GM10847 (cell line): ENCODE data around the gene FBLL1.

ENCODE experiments used
- POLR2A ChIP-seq: IDR thresholded peaks from 2 replicates; pipeline ENCODE4 v1.6.1; 2011; ENCODE audit not compliant: insufficient read length; ENCODE audit errors: extremely low read depth

Gene FBLL1

GRCh38 chr5:168528521-168529373 is at the start of gene FBLL1:
Gene FBLL1, plus strand, starts transcription at chr5:168529305. Its CDS starts 200 bp downstream, at chr5:168529505.
- no peak for TF ChIP-seq POLR2A

GRCh38 chr5:168480601-168481000 is 48.5 kb upstream of the FBLL1 start:
- no peak for TF ChIP-seq POLR2A

- TF ChIP-seq POLR2A, result no peak
These were observed 47.7 kb upstream of the FBLL1 start for GRCh38 chr5:168481330-168481788.

- TF ChIP-seq POLR2A, result no peak
These were observed 46.7 kb upstream of the FBLL1 start for GRCh38 chr5:168482361-168482760.

GRCh38 chr5:168486136-168486879 is 42.8 kb upstream of the FBLL1 start, which contains the start of gene RARS1:
Gene RARS1, plus strand, starts transcription at chr5:168486471. Its CDS starts 28 bp downstream, at chr5:168486499.
- peak; percentile 95 for TF ChIP-seq POLR2A

GRCh38 chr5:168489059-168489458 is 40.0 kb upstream of the FBLL1 start:
- no peak for TF ChIP-seq POLR2A

GRCh38 chr5:168494057-168494555 is 35.0 kb upstream of the FBLL1 start:
- TF ChIP-seq POLR2A, result no peak

- no peak for TF ChIP-seq POLR2A
These were observed 26.4 kb upstream of the FBLL1 start for GRCh38 chr5:168502563-168503237.

GRCh38 chr5:168513861-168514428 is 15.2 kb upstream of the FBLL1 start:
- TF ChIP-seq POLR2A, result no peak

GRCh38 chr5:168525856-168526255 is 3.2 kb upstream of the FBLL1 start:
- TF ChIP-seq POLR2A, result no peak

GRCh38 chr5:168527756-168528295 is 1.3 kb upstream of the FBLL1 start:
- TF ChIP-seq POLR2A, result no peak

- TF ChIP-seq POLR2A, result no peak
These were observed 499 bp downstream of the FBLL1 start for GRCh38 chr5:168529374-168530234.

GRCh38 chr5:168530621-168531150 is 1.6 kb downstream of the FBLL1 start:
- no peak for TF ChIP-seq POLR2A

GRCh38 chr5:168531191-168531590 is 2.1 kb downstream of the FBLL1 start:
- no peak for TF ChIP-seq POLR2A
